HepG2 (cell line): ENCODE results near the gene ACYP2. TPM values are rescaled to one million over a fixed set of nuclear protein-coding genes. Genes with fewer than 3 reads are reported as not detected.

Source experiments
- ATF7-NPFF ChIP-seq: sonication (generic); formaldehyde crosslinking; IDR thresholded peaks from 2 replicates; pipeline ENCODE4 v1.8.1; 2023; ENCODE audit warnings: mild to moderate bottlenecking, low read depth, missing genetic modification reagents, moderate library complexity
- CBFB ChIP-seq: sonication (generic); formaldehyde crosslinking; IDR thresholded peaks from 2 replicates; pipeline ENCODE4 v1.4.0; 2020; ENCODE audit warnings: missing genetic modification reagents
- CCDC6 ChIP-seq: sonication (generic); formaldehyde crosslinking; IDR thresholded peaks from 2 replicates; pipeline ENCODE4 v1.8.1; 2022; ENCODE audit warnings: mild to moderate bottlenecking, missing genetic modification reagents, moderate library complexity
- ESRRA ChIP-seq: sonication (generic); formaldehyde crosslinking; IDR thresholded peaks from 2 replicates; pipeline ENCODE4 v1.5.1; 2020; ENCODE audit warnings: mild to moderate bottlenecking, low read depth, missing genetic modification reagents
- HHEX ChIP-seq: IDR thresholded peaks from 2 replicates; pipeline ENCODE4 v1.6.1; 2016; ENCODE audit warnings: control low read depth
- MBNL3 ChIP-seq: fragments of 250-450 bp; sonication (Bioruptor Pico); conservative IDR thresholded peaks from 2 replicates; pipeline ENCODE4 v1.8.0; 2022; ENCODE audit warnings: mild to moderate bottlenecking, inconsistent platforms
- MLXIP ChIP-seq: sonication (generic); formaldehyde crosslinking; IDR thresholded peaks from 2 replicates; pipeline ENCODE4 v1.9.0; 2021; ENCODE audit warnings: missing genetic modification reagents, borderline replicate concordance
- SATB2 ChIP-seq: sonication (generic); formaldehyde crosslinking; IDR thresholded peaks from 2 replicates; pipeline ENCODE4 v1.5.0; 2020; ENCODE audit warnings: missing genetic modification reagents
- TARDBP ChIP-seq: sonication (generic); formaldehyde crosslinking; IDR thresholded peaks from 2 replicates; pipeline ENCODE4 v1.8.0; 2022; ENCODE audit warnings: mild to moderate bottlenecking, missing genetic modification reagents
- TFDP2 ChIP-seq: sonication (generic); formaldehyde crosslinking; IDR thresholded peaks from 2 replicates; pipeline ENCODE4 v1.4.0; 2020; ENCODE audit warnings: missing genetic modification reagents
- TOE1 ChIP-seq: sonication (generic); formaldehyde crosslinking; IDR thresholded peaks from 2 replicates; pipeline ENCODE4 v1.4.0; 2020; ENCODE audit warnings: mild to moderate bottlenecking, missing genetic modification reagents
- ZBTB7A ChIP-seq: sonication (generic); formaldehyde crosslinking; IDR thresholded peaks from 2 replicates; pipeline ENCODE4 v1.8.0; 2022; ENCODE audit warnings: mild to moderate bottlenecking, missing genetic modification reagents
- ZFP90 ChIP-seq: sonication (generic); formaldehyde crosslinking; IDR thresholded peaks from 2 replicates; pipeline ENCODE4 v1.8.0; 2022; ENCODE audit warnings: missing genetic modification reagents, mild to moderate bottlenecking, inconsistent platforms, borderline replicate concordance
- ZNF30 ChIP-seq: sonication (generic); formaldehyde crosslinking; IDR thresholded peaks from 2 replicates; pipeline ENCODE4 v1.5.0; 2020; ENCODE audit warnings: mild to moderate bottlenecking, missing genetic modification reagents
- ZNF34 ChIP-seq: sonication (generic); formaldehyde crosslinking; IDR thresholded peaks from 2 replicates; pipeline ENCODE4 v1.4.0; 2020; ENCODE audit warnings: mild to moderate bottlenecking, missing genetic modification reagents, borderline replicate concordance
- ZNF367 ChIP-seq: sonication (generic); formaldehyde crosslinking; IDR thresholded peaks from 2 replicates; pipeline ENCODE4 v1.4.0; 2020; ENCODE audit warnings: missing genetic modification reagents, borderline replicate concordance
- ZNF740 ChIP-seq: sonication (generic); formaldehyde crosslinking; IDR thresholded peaks from 2 replicates; pipeline ENCODE4 v1.4.0; 2020; ENCODE audit warnings: missing genetic modification reagents
- ZNF746 ChIP-seq: sonication (generic); formaldehyde crosslinking; IDR thresholded peaks from 2 replicates; pipeline ENCODE4 v1.8.0; 2022; ENCODE audit warnings: mild to moderate bottlenecking, missing genetic modification reagents
- ZNF781 ChIP-seq: sonication (generic); formaldehyde crosslinking; IDR thresholded peaks from 2 replicates; pipeline ENCODE4 v1.5.1; 2020; ENCODE audit warnings: borderline replicate concordance, mild to moderate bottlenecking, missing genetic modification reagents; ENCODE audit errors: not compliant biosample characterization
- ZNF788 ChIP-seq: sonication (generic); formaldehyde crosslinking; IDR thresholded peaks from 2 replicates; pipeline ENCODE4 v1.5.0; 2020; ENCODE audit warnings: mild to moderate bottlenecking, missing genetic modification reagents, borderline replicate concordance
- ZSCAN22 ChIP-seq: sonication (generic); formaldehyde crosslinking; IDR thresholded peaks from 2 replicates; pipeline ENCODE4 v1.4.0; 2020; ENCODE audit warnings: mild to moderate bottlenecking, missing genetic modification reagents
- ZSCAN31 ChIP-seq: sonication (generic); formaldehyde crosslinking; IDR thresholded peaks from 2 replicates; pipeline ENCODE4 v1.5.0; 2020; ENCODE audit warnings: low read depth, mild to moderate bottlenecking, missing genetic modification reagents
- polyA plus RNA-seq, 8 experiments: library from polyadenylated mRNA; depleted of rRNA in 3 of 8; stranded (reverse) in 7 of 8; unstranded in 1 of 8; fragments of >200 nt; fragmentation: Illumina TruSeq in 4 of 8; extraction: Trizol in 4 of 8; gene quantifications; 2 replicates each; pipeline versions ENCODE4 v1.2.1 to v1.2.3, GENCODE V29; 2011 to 2016; ENCODE audit warnings: low read depth in 4 of 8, missing spikeins in 1 of 8, mixed read lengths in 1 of 8; ENCODE audit not compliant: insufficient read depth in 1 of 8
- total RNA-seq, 5 experiments: library from RNA; depleted of rRNA; stranded (reverse); fragments of >200 nt; fragmentation: Illumina TruSeq; extraction: Trizol; gene quantifications; 2 replicates each; pipeline ENCODE4 v1.2.3, GENCODE V29; 2016; ENCODE audit warnings: low read depth in 1 of 5
- TF ChIP-seq, protein P1 (sequence below): sonication (generic); formaldehyde crosslinking; IDR thresholded peaks from 2 replicates; pipeline ENCODE4 v1.8.0; 2022; ENCODE audit warnings: missing genetic modification reagents, low read depth, mild to moderate bottlenecking, borderline replicate concordance

ACYP2 gene
- total and polyA plus RNA-seq, 2 of the 13 experiments (the other 11 are each of a cell fraction or from before 2014, with no cell fraction given), result 12.3 to 12.7 TPM

- TF ChIP-seq MLXIP (CRISPR knock-in tag) (no peak), ZNF788 (CRISPR knock-in tag) (peak; percentile 100), ZFP90 (CRISPR knock-in tag) (peak; percentile 99; the same call in 1 of the 2 replicates), ZNF746 (CRISPR knock-in tag) (peak; percentile 77), ZNF740 (CRISPR knock-in tag) (peak; percentile 93; the same call in 1 of the 2 replicates), ZNF367 (CRISPR knock-in tag) (0 out of 2 replicates have a peak, but pooled peaks have one; percentile 87), ZNF34 (CRISPR knock-in tag) (0 out of 2 replicates have a peak, but pooled peaks have one; percentile 95), TARDBP (peak; percentile 92), ATF7-NPFF (CRISPR knock-in tag) (peak; percentile 71), TOE1 (CRISPR knock-in tag) (0 out of 2 replicates have a peak, but pooled peaks have one; percentile 37), ZBTB7A (CRISPR knock-in tag) (peak; percentile 92), ZSCAN31 (CRISPR knock-in tag) (peak; percentile 99), ZSCAN22 (CRISPR knock-in tag) (peak; percentile 80; the same call in 1 of the 2 replicates), CBFB (CRISPR knock-in tag) (no peak; the same call in 1 of the 2 replicates), TFDP2 (CRISPR knock-in tag) (peak; percentile 80; the same call in 1 of the 2 replicates), MBNL3 (CRISPR knock-in tag) (no peak), SATB2 (CRISPR knock-in tag) (peak; percentile 86), ZNF30 (CRISPR knock-in tag) (peak; percentile 78; the same call in 1 of the 2 replicates), ESRRA (CRISPR knock-in tag) (peak; percentile 84; the same call in 1 of the 2 replicates), HHEX (CRISPR knock-in tag) (no peak), CCDC6 (CRISPR knock-in tag) (peak; percentile 96), ZNF781 (peak; percentile 98)
- TF ChIP-seq, protein P1, sequence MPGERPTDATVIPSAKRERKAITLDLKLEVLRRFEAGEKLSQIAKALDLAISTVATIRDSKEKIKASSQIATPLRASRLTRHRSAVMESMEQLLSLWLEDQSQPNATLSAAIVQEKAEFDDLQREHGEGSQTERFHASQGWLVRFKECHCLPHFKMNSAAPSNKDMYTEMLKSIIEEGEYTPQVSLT (CRISPR knock-in tag), result no peak
Measured at GRCh38 chr2:54115284-54116137, at the start of gene ACYP2 (continued).
